Panc1 (cell line): ENCODE data around the gene GNG7.

Experiments used
- CTCF ChIP-seq: fragments of 450-650 bp; IDR thresholded peaks from 2 replicates; pipeline ENCODE4 v1.5.1; 2017; ENCODE audit warnings: mild to moderate bottlenecking
- POLR2AphosphoS5 ChIP-seq: IDR thresholded peaks from 2 replicates; pipeline ENCODE4 v1.6.1; 2012; ENCODE audit warnings: mild to moderate bottlenecking, low read depth, low read length, moderate library complexity
- SIN3A ChIP-seq: IDR thresholded peaks from 2 replicates; pipeline ENCODE4 v1.6.1; 2012; ENCODE audit warnings: low read depth, mild to moderate bottlenecking, low read length, moderate library complexity, borderline replicate concordance; ENCODE audit not compliant: insufficient read depth
- TCF7L2 ChIP-seq: IDR thresholded peaks from 2 replicates; pipeline ENCODE4 v1.6.1; 2011; ENCODE audit warnings: mild to moderate bottlenecking, low read depth, low read length, inconsistent platforms

GRCh38 chr19:2750808-2751437 is 48.4 kb upstream of the GNG7 start:
- TF ChIP-seq CTCF, result no peak
- no peak for TF ChIP-seq POLR2AphosphoS5
- no peak for TF ChIP-seq TCF7L2
- TF ChIP-seq SIN3A, result no peak
